H1 (cell line): ENCODE results near the gene IGFBP3. TPM values are rescaled to one million over a fixed set of nuclear protein-coding genes. Genes with fewer than 3 reads are reported as not detected.

ENCODE experiments used
- CTCF ChIA-PET: fragments of 300-600 bp; sonication (Branson Sonifier 250); formaldehyde crosslinking; loops from one replicate; lab custom pipeline; 2021; ENCODE audit not compliant: partially characterized antibody; lab: Charles Lee
- POLR2A ChIA-PET: fragments of 300-600 bp; sonication (Branson Sonifier 250); formaldehyde crosslinking; loops from one replicate; lab custom pipeline; 2021; ENCODE audit warnings: inconsistent platforms; ENCODE audit not compliant: partially characterized antibody; lab: Charles Lee
- DNase-seq, 2 experiments: peaks; one replicate each; pipeline versions ENCODE4 v3.0.0 to v3.0.0-alpha.2; 2010 to 2022; ENCODE audit warnings: low spot score in 2 of 2, low read depth in 1 of 2, mixed read lengths in 1 of 2
- FAIRE-seq: peaks from 2 replicates; lab custom pipeline; 2011; peaks lifted over from hg19 to GRCh38; lab: Jason Lieb, UNC
- H2AFZ ChIP-seq: 2 replicates; pipeline ENCODE4 v1.8.1; 2012; ENCODE audit warnings: low read length, inconsistent platforms
- H2AK5ac ChIP-seq: 2 replicates; pipeline ENCODE4 v1.6.1; 2013; ENCODE audit warnings: low read depth, low read length
- H2BK120ac ChIP-seq: replicated peaks from 2 replicates; pipeline ENCODE3; 2013; ENCODE audit warnings: low read depth, low read length, inconsistent platforms
- H2BK12ac ChIP-seq: 2 replicates; pipeline ENCODE4 v1.6.1; 2013; ENCODE audit warnings: low read depth, low read length
- H2BK15ac ChIP-seq: 2 replicates; pipeline ENCODE4 v1.6.1; 2013; ENCODE audit warnings: low read length
- H2BK20ac ChIP-seq: 2 replicates; pipeline ENCODE4 v1.6.1; 2013; ENCODE audit warnings: low read length
- H2BK5ac ChIP-seq: 2 replicates; pipeline ENCODE4 v1.6.1; 2013; ENCODE audit warnings: low read depth, low read length
- H3K14ac ChIP-seq: 2 replicates; pipeline ENCODE4 v1.6.1; 2013; ENCODE audit warnings: inconsistent platforms; ENCODE audit not compliant: insufficient read length
- H3K18ac ChIP-seq: 2 replicates; pipeline ENCODE4 v1.6.1; 2013; ENCODE audit warnings: low read length; ENCODE audit errors: extremely low read depth
- H3K23ac ChIP-seq: 2 replicates; pipeline ENCODE4 v1.6.1; 2013; ENCODE audit warnings: inconsistent platforms; ENCODE audit not compliant: insufficient read length
- H3K23me2 ChIP-seq: 2 replicates; pipeline ENCODE4 v1.6.1; 2013; ENCODE audit warnings: low read depth, low read length
- H3K27ac ChIP-seq: 2 replicates; pipeline ENCODE4 v1.6.1; 2011; ENCODE audit warnings: low read depth, low read length, inconsistent platforms
- H3K27me3 ChIP-seq, 4 experiments: replicated peaks in 1 of 4; 1 replicate in 1 of 4; 2 replicates in 3 of 4; pipeline versions ENCODE4 v1.6.1 to v1.8.1; 2011 to 2013; ENCODE audit warnings: low read length in 3 of 4, mild to moderate bottlenecking in 3 of 4, inconsistent platforms in 2 of 4, mixed read lengths in 2 of 4, moderate library complexity in 1 of 4; ENCODE audit not compliant: control insufficient read depth in 3 of 4, insufficient read depth in 3 of 4; ENCODE audit errors: extremely low read depth in 1 of 4
- H3K36me3 ChIP-seq, 4 experiments: 2 replicates each; pipeline versions ENCODE4 v1.6.1 to v1.8.1; 2011 to 2013; ENCODE audit warnings: mild to moderate bottlenecking in 4 of 4, low read length in 3 of 4, moderate library complexity in 2 of 4, control low read depth in 1 of 4, inconsistent platforms in 1 of 4; ENCODE audit not compliant: insufficient read depth in 4 of 4, control insufficient read depth in 2 of 4
- H3K4ac ChIP-seq: replicated peaks from 2 replicates; pipeline ENCODE3; 2013; ENCODE audit warnings: low read length, low read depth, mixed read lengths, inconsistent platforms; ENCODE audit not compliant: insufficient read length
- H3K4me1 ChIP-seq, 4 experiments: replicated peaks in 1 of 4; 1 replicate in 1 of 4; 2 replicates in 3 of 4; pipeline versions ENCODE4 v1.6.1 to v1.8.1; 2011 to 2013; ENCODE audit warnings: low read length in 3 of 4, inconsistent platforms in 2 of 4, mixed read lengths in 1 of 4; ENCODE audit not compliant: insufficient read depth in 4 of 4, control insufficient read depth in 3 of 4
- H3K4me2 ChIP-seq, 2 experiments: 2 replicates each; pipeline versions ENCODE4 v1.6.1 to v1.8.1; 2011 to 2013; ENCODE audit warnings: low read depth in 2 of 2, low read length in 2 of 2, control low read depth in 1 of 2, inconsistent platforms in 1 of 2, mild to moderate bottlenecking in 1 of 2; ENCODE audit not compliant: insufficient read depth in 1 of 2
- H3K4me3 ChIP-seq, 4 experiments: fragments of 200-600, 300-600 bp in 1 of 4; sonication (generic), shearing (Covaris generic), sonication (Bioruptor Twin) in 1 of 4; 2 replicates each; pipeline versions ENCODE4 v1.5.1 to v1.8.1; 2011 to 2016; ENCODE audit warnings: low read length in 4 of 4, low read depth in 3 of 4, control low read depth in 2 of 4, inconsistent platforms in 2 of 4, mild to moderate bottlenecking in 2 of 4, mixed read lengths in 1 of 4, moderate library complexity in 1 of 4; ENCODE audit not compliant: insufficient read depth in 2 of 4; ENCODE audit errors: extremely low read depth in 1 of 4
- H3K56ac ChIP-seq: replicated peaks from 2 replicates; pipeline ENCODE3; 2013; ENCODE audit warnings: low read depth, mild to moderate bottlenecking, mixed read lengths, low read length, inconsistent platforms; ENCODE audit not compliant: insufficient read length
- H3K79me1 ChIP-seq: 2 replicates; pipeline ENCODE4 v1.6.1; 2013; ENCODE audit warnings: low read depth, low read length, control low read depth
- H3K79me2 ChIP-seq, 2 experiments: 2 replicates each; pipeline versions ENCODE4 v1.6.1 to v1.8.1; 2012 to 2013; ENCODE audit warnings: low read length in 2 of 2, mild to moderate bottlenecking in 2 of 2, inconsistent platforms in 1 of 2; ENCODE audit not compliant: insufficient read depth in 2 of 2, control insufficient read depth in 1 of 2
- H3K9ac ChIP-seq, 4 experiments: replicated peaks in 1 of 4; 1 replicate in 1 of 4; 2 replicates in 3 of 4; pipeline versions ENCODE4 v1.6.1 to v1.8.1; 2011 to 2013; ENCODE audit warnings: low read depth in 3 of 4, low read length in 3 of 4, control low read depth in 2 of 4, mild to moderate bottlenecking in 2 of 4, moderate library complexity in 2 of 4, inconsistent platforms in 1 of 4; ENCODE audit errors: extremely low read depth in 1 of 4
- H3K9me3 ChIP-seq, 2 experiments: 2 replicates each; pipeline versions ENCODE4 v1.6.1 to v1.8.1; 2012 to 2013; ENCODE audit warnings: mild to moderate bottlenecking in 2 of 2, moderate library complexity in 2 of 2, control low read depth in 1 of 2, inconsistent platforms in 1 of 2, low read depth in 1 of 2, low read length in 1 of 2, mixed read lengths in 1 of 2; ENCODE audit not compliant: insufficient read depth in 2 of 2
- H4K20me1 ChIP-seq, 2 experiments: replicated peaks in 1 of 2; 2 replicates each; pipeline versions ENCODE3 to v1.8.1; 2011 to 2013; ENCODE audit warnings: inconsistent platforms in 2 of 2, low read length in 2 of 2, mild to moderate bottlenecking in 1 of 2; ENCODE audit not compliant: insufficient read depth in 2 of 2, control insufficient read depth in 1 of 2
- H4K5ac ChIP-seq: 2 replicates; pipeline ENCODE4 v1.6.1; 2013; ENCODE audit warnings: low read length, low read depth, mixed read lengths, inconsistent platforms; ENCODE audit not compliant: insufficient read length
- H4K8ac ChIP-seq: 2 replicates; pipeline ENCODE4 v1.8.0; 2013; ENCODE audit warnings: mild to moderate bottlenecking, moderate library complexity, low read length, inconsistent platforms; ENCODE audit not compliant: insufficient read depth; ENCODE audit errors: extremely low read depth
- H4K91ac ChIP-seq: replicated peaks from 2 replicates; pipeline ENCODE3; 2013; ENCODE audit warnings: low read length, mixed read lengths, inconsistent platforms; ENCODE audit not compliant: insufficient read length
- CHD2 ChIP-seq: IDR thresholded peaks from 2 replicates; pipeline ENCODE4 v1.6.1; 2012; ENCODE audit warnings: low read length, improper control_type of control experiment
- CTCF ChIP-seq, 3 experiments: IDR thresholded peaks; 1 replicate in 2 of 3; 2 replicates in 1 of 3; pipeline versions ENCODE4 v1.5.1 to v1.6.1; 2011; ENCODE audit warnings: low read length in 3 of 3, mild to moderate bottlenecking in 3 of 3, inconsistent platforms in 2 of 3, low read depth in 1 of 3, moderate library complexity in 1 of 3; ENCODE audit not compliant: insufficient read depth in 1 of 3; ENCODE audit errors: control extremely low read depth in 1 of 3
- EGR1 ChIP-seq: IDR thresholded peaks from 2 replicates; pipeline ENCODE4 v1.6.1; 2011; ENCODE audit warnings: low read depth, low read length, borderline replicate concordance
- JUND ChIP-seq: IDR thresholded peaks from 2 replicates; pipeline ENCODE4 v1.6.1; 2011; ENCODE audit warnings: mild to moderate bottlenecking, improper control_type of control experiment, low read length
- MAX ChIP-seq: IDR thresholded peaks from 2 replicates; pipeline ENCODE4 v1.6.1; 2012; ENCODE audit warnings: inconsistent platforms
- RNF2 ChIP-seq: fragments of 200-900, 300-1000 bp; sonication (generic); IDR thresholded peaks from 2 replicates; pipeline ENCODE4 v1.7.1; 2016; ENCODE audit warnings: borderline replicate concordance, low read depth, mild to moderate bottlenecking, antibody characterized with exemption, low read length; ENCODE audit not compliant: poor library complexity, severe bottlenecking; ENCODE audit errors: missing control alignments
- RXRA ChIP-seq: IDR thresholded peaks from 2 replicates; pipeline ENCODE4 v1.6.1; 2011; ENCODE audit warnings: low read depth, mild to moderate bottlenecking, low read length, moderate library complexity; ENCODE audit not compliant: insufficient read depth
- SUZ12 ChIP-seq: fragments of 200-600 bp; sonication (generic); IDR thresholded peaks from 2 replicates; pipeline ENCODE4 v1.6.1; 2012; ENCODE audit warnings: mild to moderate bottlenecking, inconsistent platforms, low read length, moderate library complexity, mixed read lengths
- WGBS, 2 experiments: shearing (Covaris generic) in 1 of 2; methylation state at CpG; one replicate each; pipeline versions ENCODE4 v1.1.6 to v1.1.7; 2013 to 2015; ENCODE audit warnings: low lambda C conversion rate in 2 of 2, mixed read lengths in 2 of 2, inconsistent platforms in 1 of 2, low coverage in 1 of 2, missing lambda C conversion rate in 1 of 2; ENCODE audit not compliant: insufficient replicate concordance in 2 of 2, insufficient coverage in 1 of 2, insufficient read length in 1 of 2; ENCODE audit errors: extremely low coverage in 1 of 2, missing lambda C conversion rate in 1 of 2; 5-methylcytosine and 5-hydroxymethylcytosine counted together
- polyA plus RNA-seq, 7 experiments: library from polyadenylated mRNA; depleted of rRNA in 3 of 7; stranded (reverse) in 5 of 7; unstranded in 2 of 7; fragments of >200 nt in 5 of 7; fragments of 200-250 nt in 2 of 7; gene quantifications; 1 replicate in 5 of 7; 2 replicates in 1 of 7; 4 replicates in 1 of 7; pipeline versions ENCODE4 v1.2.1 to v1.2.3, GENCODE V29; 2011 to 2013; ENCODE audit warnings: missing spikeins in 2 of 7, mixed read lengths in 2 of 7
- total RNA-seq: library from RNA; stranded (reverse); fragmentation: NEBNext Ultra II Directional; extraction: Animal tissue kit (Norgen Biotek cat#: 25700); gene quantifications from 2 replicates; pipeline ENCODE4 v1.2.1, GENCODE V29; 2021

Gene IGFBP3
- total and polyA plus RNA-seq, 2 of the 8 experiments (the other 6 are each of a cell fraction or from before 2014, with no cell fraction given), result 5.5 to 12.1 TPM

- FAIRE-seq (no peak), DNase-seq (no peak)
- H4K8ac ChIP-seq, result no peak overlapping the region
- no peaks in the 10 kb centered on the region for H4K20me1 ChIP-seq
- H3K9me3 ChIP-seq, result no peaks in the 10 kb centered on the region
- no peaks in the 10 kb centered on the region for H3K27me3 ChIP-seq
- no peak overlapping the region for H3K4ac ChIP-seq
- H3K79me1 ChIP-seq, result no peaks in the 10 kb centered on the region
- H2BK20ac ChIP-seq, result no peak overlapping the region
- H3K36me3 ChIP-seq, result peaks cover 0 to 3% (median 0%) of the 10 kb centered on the region in 4 experiments; a peak in 5 of 8 replicates
- no peak overlapping the region for H2BK15ac ChIP-seq
- ChIA-PET POLR2A (no interaction called here), CTCF (interaction anchor here (0.7 to 2.4 kb wide), 4 partner anchors 9 to 441 kb away, joined by 3 to 12 read pairs (median 5); no protein-coding TSS in a partner anchor)
- H3K27ac ChIP-seq, result no peak overlapping the region
- H4K91ac ChIP-seq, result no peak overlapping the region
- TF ChIP-seq EGR1 (no peak), CTCF (IDR thresholded peaks at IDR 0.05; ENCODE audit: control extremely low read depth in 1 of 3, insufficient read depth in 1 of 3, low read depth in 1 of 3, low read length in 3 of 3) (no peak), JUND (no peak), CHD2 (no peak), SUZ12 (no peak), RNF2 (no peak), RXRA (no peak), MAX (no peak)
- WGBS, 2 experiments, result 93% methylated on average over 3 of the region's 3 CpGs; no CpG with 5 or more reads in 1 of the 2 experiments
- H3K18ac ChIP-seq, result no peak overlapping the region
- H2AFZ ChIP-seq, result no peak overlapping the region
- H4K5ac ChIP-seq, result no peak overlapping the region
- H3K23me2 ChIP-seq, result no peaks in the 10 kb centered on the region
- no peak overlapping the region for H3K56ac ChIP-seq
- H3K79me2 ChIP-seq, result no peaks in the 10 kb centered on the region
- no peak overlapping the region for H3K14ac ChIP-seq
- H3K4me3 ChIP-seq, result no peak overlapping the region
- no peaks in the 10 kb centered on the region for H3K4me1 ChIP-seq
- H2AK5ac ChIP-seq, result no peak overlapping the region
- H2BK120ac ChIP-seq, result no peak overlapping the region
- H3K23ac ChIP-seq, result no peak overlapping the region
- no peak overlapping the region for H3K4me2 ChIP-seq
- no peak overlapping the region for H2BK5ac ChIP-seq
- no peak overlapping the region for H2BK12ac ChIP-seq
- H3K9ac ChIP-seq, result no peak overlapping the region
These were observed 10.2 kb downstream of the IGFBP3 start for GRCh38 chr7:45910855-45911254.
